Islet precursor cell (in vitro differentiated cells): ENCODE measurements around the gene SKP2.

Experiments used
- DNase-seq: peaks from one replicate; pipeline ENCODE4 v3.0.0-alpha.2; 2018

Gene SKP2

GRCh38 chr5:36202521-36202961 is 50.6 kb downstream of the SKP2 start:
- DNase-seq: no peak

GRCh38 chr5:36205329-36205728 is 53.4 kb downstream of the SKP2 start:
- no peak for DNase-seq

- DNase-seq: no peak
Measured at GRCh38 chr5:36206913-36207312, 55.0 kb downstream of the SKP2 start.

GRCh38 chr5:36208786-36209185 is 56.9 kb downstream of the SKP2 start:
- DNase-seq: no peak

GRCh38 chr5:36209664-36210063 is 57.8 kb downstream of the SKP2 start:
- no peak for DNase-seq

- no peak for DNase-seq
Measured at GRCh38 chr5:36214436-36214835, 62.5 kb downstream of the SKP2 start.

- DNase-seq: no peak
Measured at GRCh38 chr5:36215910-36216309, 64.0 kb downstream of the SKP2 start.

- no peak for DNase-seq
Measured at GRCh38 chr5:36217567-36217966, 65.7 kb downstream of the SKP2 start.

- no peak for DNase-seq
Measured at GRCh38 chr5:36217988-36218387, 66.1 kb downstream of the SKP2 start.

- DNase-seq: no peak
Measured at GRCh38 chr5:36222620-36223019, 70.7 kb downstream of the SKP2 start.

GRCh38 chr5:36227046-36227445 is 75.1 kb downstream of the SKP2 start:
- DNase-seq: no peak

GRCh38 chr5:36228505-36228904 is 76.6 kb downstream of the SKP2 start:
- DNase-seq: no peak

- no peak for DNase-seq
Measured at GRCh38 chr5:36230151-36230790, 78.4 kb downstream of the SKP2 start.

GRCh38 chr5:36232533-36232932 is 80.6 kb downstream of the SKP2 start:
- DNase-seq: no peak
